Skeletal muscle tissue (tissue), 4 donors: ENCODE measurements around the gene ZCCHC24. TPM values are rescaled to one million over a fixed set of nuclear protein-coding genes. Genes with fewer than 3 reads are reported as not detected.

Experiments
- H3K27ac ChIP-seq: one replicate; pipeline ENCODE4 v1.7.0; 2013; ENCODE audit warnings: mild to moderate bottlenecking, low read depth, low read length, inconsistent platforms
- H3K27me3 ChIP-seq, 3 donors: one replicate each; pipeline ENCODE4 v1.7.0; 2013; ENCODE audit warnings: low read length in 3 of 3; ENCODE audit not compliant: control insufficient read depth in 3 of 3, insufficient read depth in 3 of 3
- H3K36me3 ChIP-seq, 3 donors: one replicate each; pipeline ENCODE4 v1.7.0; 2013; ENCODE audit warnings: low read length in 3 of 3; ENCODE audit not compliant: control insufficient read depth in 3 of 3, insufficient read depth in 3 of 3
- H3K4me1 ChIP-seq, 3 donors: one replicate each; pipeline ENCODE4 v1.7.0; 2013; ENCODE audit warnings: low read length in 3 of 3, mild to moderate bottlenecking in 3 of 3; ENCODE audit not compliant: control insufficient read depth in 3 of 3, insufficient read depth in 3 of 3
- H3K4me3 ChIP-seq, 3 donors: one replicate each; pipeline ENCODE4 v1.7.0; 2013; ENCODE audit warnings: low read length in 3 of 3
- H3K9ac ChIP-seq, 3 donors: one replicate each; pipeline ENCODE4 v1.7.0; 2013; ENCODE audit warnings: low read length in 3 of 3, mild to moderate bottlenecking in 3 of 3, moderate library complexity in 2 of 3, low read depth in 1 of 3
- H3K9me3 ChIP-seq, 3 donors: one replicate each; pipeline ENCODE4 v1.7.0; 2013; ENCODE audit warnings: low read length in 3 of 3; ENCODE audit not compliant: control insufficient read depth in 3 of 3
- total RNA-seq: library from RNA; depleted of rRNA; stranded (reverse); fragments of >200 nt; gene quantifications from one replicate; pipeline ENCODE4 v1.2.3, GENCODE V29; 2014
- donor health status: Osteomylitis.

The ZCCHC24 gene
- total RNA-seq, 1 donor from 2014 or later: 20.9 TPM

DNA sequence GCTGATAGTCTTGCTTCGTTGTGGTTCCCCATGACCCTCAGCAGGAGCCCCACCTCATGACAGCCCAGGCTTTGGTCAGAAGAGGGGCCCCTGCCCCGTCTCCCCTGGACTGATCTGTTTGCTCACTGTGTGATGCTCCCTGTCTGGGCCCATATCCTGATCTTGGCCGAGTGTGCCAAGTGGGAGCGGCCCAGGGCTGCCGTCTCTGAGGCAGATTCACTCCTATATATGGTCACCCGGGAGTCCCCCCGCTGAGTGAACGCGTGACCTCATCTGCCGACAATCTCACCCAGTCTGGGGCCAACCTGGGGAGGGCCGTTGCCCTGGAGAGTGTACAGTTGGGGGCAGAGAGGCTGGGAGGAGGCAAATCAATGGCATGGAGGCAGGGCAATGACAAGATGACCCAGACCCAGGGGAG is 63.6 kb downstream of the ZCCHC24 start:
- Histone ChIP-seq H3K36me3 (peaks cover 6 to 21% (median 18%) of the 10 kb centered on the region in 3 donors), H3K27ac (peak overlapping the region; percentile 64), H3K9ac (peak overlapping the region in 2 of 3 donors; percentile 8 to 12), H3K4me3 (no peak overlapping the region), H3K9me3 (no peaks in the 10 kb centered on the region), H3K27me3 (no peaks in the 10 kb centered on the region), H3K4me1 (peaks cover 33 to 51% (median 36%) of the 10 kb centered on the region in 3 donors)

DNA sequence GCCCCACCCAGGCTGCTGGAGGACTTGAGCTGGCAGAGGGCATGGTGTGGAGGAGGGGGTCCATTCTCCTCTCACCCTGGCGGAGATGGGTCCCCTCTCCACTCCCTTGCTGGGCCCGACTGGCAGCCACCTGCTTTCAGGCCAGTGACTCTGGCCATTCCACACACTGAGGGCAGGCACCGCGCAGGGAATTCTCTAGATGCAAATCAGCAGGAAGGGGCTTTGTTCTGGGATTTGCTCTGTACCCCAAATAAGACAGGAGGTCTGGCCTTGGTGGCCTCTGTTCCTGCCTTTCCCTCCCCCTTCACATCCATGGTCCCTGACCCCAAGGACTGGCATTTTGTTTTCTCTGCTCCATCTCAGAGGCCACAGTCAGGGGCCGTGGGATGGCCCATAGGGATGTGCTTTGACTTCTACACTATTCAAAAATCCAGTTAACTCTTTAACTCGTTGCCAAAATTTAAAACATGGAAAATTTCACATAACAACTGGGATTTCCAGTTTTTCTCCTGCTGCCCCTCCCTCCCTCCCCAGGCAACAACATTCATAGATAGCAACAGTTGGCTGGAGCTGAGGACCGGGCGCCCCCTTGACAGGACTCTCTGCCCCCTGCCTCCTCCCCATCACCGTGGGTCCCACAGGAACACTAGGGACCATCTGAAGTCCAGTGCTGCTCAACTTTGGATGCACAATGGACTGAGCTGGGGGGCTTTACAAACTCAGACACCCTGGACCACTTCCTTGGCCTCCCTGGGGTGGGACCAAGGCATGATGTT is 64.3 kb downstream of the ZCCHC24 start:
- peaks cover 33 to 51% (median 36%) of the 10 kb centered on the region in 3 donors for H3K4me1 ChIP-seq
- peak overlapping the region; percentile 64 for H3K27ac ChIP-seq
- H3K9me3 ChIP-seq: no peaks in the 10 kb centered on the region
- no peak overlapping the region for H3K4me3 ChIP-seq
- no peaks in the 10 kb centered on the region for H3K27me3 ChIP-seq
- H3K36me3 ChIP-seq: peaks cover 0 to 14% (median 13%) of the 10 kb centered on the region in 3 donors
- no peak overlapping the region for H3K9ac ChIP-seq

DNA sequence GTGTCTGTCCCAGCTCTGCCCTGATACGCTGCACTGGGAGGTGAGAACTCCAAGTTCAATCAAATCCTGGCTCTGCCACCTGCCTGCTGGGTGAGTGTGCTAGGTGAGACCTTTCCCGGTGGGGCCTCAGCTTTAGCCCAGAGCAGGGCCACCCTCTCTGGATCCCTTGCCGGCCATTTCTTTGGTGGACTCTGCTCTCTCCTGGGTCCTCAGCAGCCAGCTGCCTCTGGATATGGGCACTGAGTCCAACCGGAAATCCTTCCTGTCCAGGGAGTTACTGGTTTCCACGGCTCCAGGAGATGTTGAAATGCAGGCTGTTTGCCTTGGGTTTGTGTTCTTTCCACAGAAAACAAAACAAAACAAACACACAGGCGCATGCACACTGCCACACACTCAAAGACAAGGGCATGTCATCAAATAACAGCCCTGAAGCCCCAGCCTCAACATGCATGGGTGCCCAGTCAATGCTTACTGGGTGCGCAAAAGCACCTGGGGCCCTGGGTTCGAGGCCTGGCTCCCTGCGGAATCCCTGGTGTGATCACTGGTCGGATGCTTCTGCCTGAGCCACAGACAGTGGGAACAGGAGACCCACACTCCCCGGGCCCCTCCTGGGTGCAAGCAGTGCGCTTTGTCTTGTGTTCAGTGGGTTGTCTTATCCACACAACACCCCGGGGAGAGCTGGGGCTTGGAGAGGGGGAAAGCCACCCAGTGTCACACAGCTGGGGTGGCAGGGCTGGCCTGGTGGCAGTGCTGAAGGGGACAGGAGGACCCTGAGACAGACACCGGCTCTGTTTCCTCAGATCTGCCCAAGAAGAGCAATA is 65.1 kb downstream of the ZCCHC24 start:
- no peaks in the 10 kb centered on the region for H3K9me3 ChIP-seq
- H3K27ac ChIP-seq: peak overlapping the region; percentile 64
- H3K4me1 ChIP-seq: peaks cover 35 to 56% (median 41%) of the 10 kb centered on the region in 3 donors
- H3K27me3 ChIP-seq: no peaks in the 10 kb centered on the region
- peak overlapping the region; percentile 20 to 64 (median 52) for H3K9ac ChIP-seq
- peak overlapping the region; percentile 33 to 49 (median 38) for H3K4me3 ChIP-seq
- H3K36me3 ChIP-seq: peaks cover 0 to 9% (median 8%) of the 10 kb centered on the region in 3 donors

GRCh38 chr10:79379512-79380124 is 65.8 kb downstream of the ZCCHC24 start:
- Histone ChIP-seq H3K27me3 (no peaks in the 10 kb centered on the region), H3K9ac (peak overlapping the region; percentile 20 to 64 (median 52)), H3K27ac (peak overlapping the region; percentile 64), H3K9me3 (no peaks in the 10 kb centered on the region), H3K4me3 (peak overlapping the region; percentile 33 to 49 (median 38)), H3K4me1 (peaks cover 40 to 63% (median 48%) of the 10 kb centered on the region in 3 donors), H3K36me3 (peaks cover 0 to 5% (median 4%) of the 10 kb centered on the region in 3 donors)

- H3K27ac ChIP-seq: peak overlapping the region; percentile 64
- H3K9ac ChIP-seq: peak overlapping the region; percentile 20 to 64 (median 52)
- peak overlapping the region in 2 of 3 donors; percentile 33 to 49 for H3K4me3 ChIP-seq
- no peaks in the 10 kb centered on the region for H3K27me3 ChIP-seq
- peaks cover 40 to 64% (median 48%) of the 10 kb centered on the region in 3 donors for H3K4me1 ChIP-seq
- H3K36me3 ChIP-seq: peaks cover 0 to 1% (median 0%) of the 10 kb centered on the region in 3 donors
- H3K9me3 ChIP-seq: no peaks in the 10 kb centered on the region
Measured at GRCh38 chr10:79378647-79379511, 66.5 kb downstream of the ZCCHC24 start.

GRCh38 chr10:79378383-79378646 is 67.1 kb downstream of the ZCCHC24 start:
- no peaks in the 10 kb centered on the region for H3K9me3 ChIP-seq
- peaks cover 40 to 64% (median 48%) of the 10 kb centered on the region in 3 donors for H3K4me1 ChIP-seq
- H3K27ac ChIP-seq: no peak overlapping the region
- H3K36me3 ChIP-seq: no peaks in the 10 kb centered on the region
- H3K27me3 ChIP-seq: no peaks in the 10 kb centered on the region
- no peak overlapping the region for H3K9ac ChIP-seq
- H3K4me3 ChIP-seq: no peak overlapping the region

- H3K9ac ChIP-seq: peak overlapping the region in 1 of 3 donors; percentile 33
- no peak overlapping the region for H3K27ac ChIP-seq
- no peaks in the 10 kb centered on the region for H3K36me3 ChIP-seq
- peaks cover 40 to 63% (median 48%) of the 10 kb centered on the region in 3 donors for H3K4me1 ChIP-seq
- H3K4me3 ChIP-seq: no peak overlapping the region
- no peaks in the 10 kb centered on the region for H3K9me3 ChIP-seq
- H3K27me3 ChIP-seq: no peaks in the 10 kb centered on the region
Measured at GRCh38 chr10:79377557-79378382, 67.7 kb downstream of the ZCCHC24 start.

DNA sequence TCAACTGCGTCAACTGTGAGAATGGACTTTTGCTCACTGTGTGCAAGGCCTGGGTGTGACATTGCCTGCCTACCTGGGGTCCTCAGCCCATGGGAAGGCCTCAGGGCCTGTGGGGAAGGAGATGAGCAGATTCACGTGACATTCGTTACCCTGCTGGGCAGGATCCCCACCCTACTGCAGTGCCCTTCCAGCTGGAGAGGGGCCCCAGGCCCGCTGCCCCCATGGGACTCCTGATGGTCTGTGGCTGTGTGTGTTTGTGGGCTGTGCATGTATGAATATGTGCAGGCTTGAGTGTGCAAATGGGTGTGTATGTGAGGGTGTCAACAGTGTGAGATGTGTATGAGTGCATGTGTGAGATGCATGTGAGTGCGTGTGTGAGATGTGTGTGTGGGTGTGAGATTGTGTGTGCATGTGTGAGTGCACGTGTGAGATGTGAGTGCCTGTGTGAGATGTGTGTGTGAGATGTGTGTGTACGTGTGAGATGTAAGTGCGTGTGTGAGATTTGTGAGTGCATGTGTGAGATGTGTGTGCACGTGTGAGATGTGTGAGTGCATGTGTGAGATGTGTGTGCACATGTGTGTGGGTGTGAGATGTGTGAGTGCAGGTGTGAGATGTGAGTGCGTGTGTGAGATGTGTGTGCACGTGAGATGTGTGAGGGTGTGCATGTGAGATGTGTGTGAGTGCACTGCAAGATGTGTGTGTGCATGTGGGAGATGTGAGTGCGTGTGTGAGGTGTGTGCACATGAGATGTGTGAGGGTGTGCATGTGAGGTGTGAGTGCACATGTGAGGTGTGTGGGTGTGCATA is 68.5 kb downstream of the ZCCHC24 start:
- Histone ChIP-seq H3K9me3 (no peaks in the 10 kb centered on the region), H3K4me1 (peaks cover 38 to 55% (median 43%) of the 10 kb centered on the region in 3 donors), H3K9ac (no peak overlapping the region), H3K4me3 (no peak overlapping the region), H3K27ac (no peak overlapping the region), H3K36me3 (no peaks in the 10 kb centered on the region), H3K27me3 (no peaks in the 10 kb centered on the region)
